GM23248 (cell line): Measurements from ENCODE around the gene ACP5. TPM values are rescaled to one million over a fixed set of nuclear protein-coding genes. Genes with fewer than 3 reads are reported as not detected.
"Not testable (repeated sequence)": the region's sequence is repeated elsewhere in the genome, so short reads cannot be mapped to it uniquely, and the experiment has no call there.

Source experiments
- DNase-seq: peaks from one replicate; pipeline ENCODE4 v3.0.0-alpha.2; 2015
- H2AFZ ChIP-seq: fragments of 200-600 bp; sonication (generic); 2 replicates; pipeline ENCODE4 v1.6.1; 2016; ENCODE audit warnings: antibody characterized with exemption
- H3F3A ChIP-seq: fragments of 200-600 bp; sonication (generic); 2 replicates; pipeline ENCODE4 v1.6.1; 2016; ENCODE audit warnings: mild to moderate bottlenecking, antibody characterized with exemption, mixed run types; ENCODE audit not compliant: insufficient read depth
- H3K27ac ChIP-seq: fragments of 200-600 bp; sonication (generic); 2 replicates; pipeline ENCODE4 v1.5.1; 2016; ENCODE audit warnings: mild to moderate bottlenecking
- H3K27me3 ChIP-seq: fragments of 200-600 bp; sonication (generic); replicated peaks from 2 replicates; pipeline ENCODE4 v1.6.1; 2016; ENCODE audit warnings: mild to moderate bottlenecking; ENCODE audit not compliant: insufficient read depth
- H3K36me3 ChIP-seq: fragments of 200-600 bp; sonication (generic); 2 replicates; pipeline ENCODE4 v1.6.1; 2016; ENCODE audit warnings: low read depth, mild to moderate bottlenecking
- H3K4me1 ChIP-seq: fragments of 200-600 bp; sonication (generic); 2 replicates; pipeline ENCODE4 v1.6.1; 2016; ENCODE audit warnings: mild to moderate bottlenecking; ENCODE audit not compliant: insufficient read depth
- H3K4me2 ChIP-seq: fragments of 200-600 bp; sonication (generic); one replicate; pipeline ENCODE4 v1.6.1; 2016; ENCODE audit warnings: mild to moderate bottlenecking; ENCODE audit not compliant: unreplicated experiment
- H3K4me3 ChIP-seq: fragments of 200-600 bp; sonication (generic); 2 replicates; pipeline ENCODE4 v1.5.1; 2016; ENCODE audit warnings: mild to moderate bottlenecking
- H3K79me2 ChIP-seq: fragments of 200-600 bp; sonication (generic); 2 replicates; pipeline ENCODE4 v1.6.1; 2016; ENCODE audit warnings: mild to moderate bottlenecking; ENCODE audit not compliant: insufficient read depth
- H3K9ac ChIP-seq: fragments of 200-600 bp; sonication (generic); 2 replicates; pipeline ENCODE4 v1.6.1; 2016; ENCODE audit warnings: mild to moderate bottlenecking
- H3K9me2 ChIP-seq: fragments of 200-600 bp; sonication (generic); 2 replicates; pipeline ENCODE4 v1.6.1; 2016; ENCODE audit warnings: mixed run types, mild to moderate bottlenecking, moderate library complexity; ENCODE audit not compliant: insufficient read depth
- H3K9me3 ChIP-seq: fragments of 200-600 bp; sonication (generic); one replicate; pipeline ENCODE4 v1.6.1; 2017; ENCODE audit warnings: low read depth
- H4K20me1 ChIP-seq: fragments of 200-600 bp; sonication (generic); 2 replicates; pipeline ENCODE4 v1.6.0; 2016; ENCODE audit not compliant: insufficient read depth
- EZH2 ChIP-seq: fragments of 200-600 bp; sonication (generic); IDR thresholded peaks from 2 replicates; pipeline ENCODE4 v1.6.1; 2018; ENCODE audit warnings: antibody characterized with exemption, mild to moderate bottlenecking; ENCODE audit not compliant: insufficient read depth, poor library complexity, severe bottlenecking
- EZH2phosphoT487 ChIP-seq: fragments of 200-600 bp; sonication (generic); IDR thresholded peaks from 2 replicates; pipeline ENCODE4 v1.6.1; 2018; ENCODE audit warnings: antibody characterized with exemption, moderate library complexity, mild to moderate bottlenecking, low read depth; ENCODE audit not compliant: insufficient read depth
- WGBS, 2 experiments: methylation state at CpG; one replicate each; pipeline ENCODE4 v1.1.6; 2015 to 2017; ENCODE audit warnings: low lambda C conversion rate in 2 of 2, low coverage in 1 of 2; ENCODE audit errors: missing lambda C conversion rate in 2 of 2; 5-methylcytosine and 5-hydroxymethylcytosine counted together
- in situ Hi-C: fragments of 300-500 bp; cut with MboI; formaldehyde crosslinking; loops from 2 replicates; pipeline ENCODE4 v1.15.0; 2020
- polyA plus RNA-seq: library from polyadenylated mRNA; unstranded; fragments of >200 nt; fragmentation: Nextera tagmentation; extraction: Ambion mirVana; gene quantifications from 2 replicates; pipeline ENCODE4 v1.2.1, GENCODE V29; 2016
- total RNA-seq: library from RNA; depleted of rRNA; stranded (reverse); fragments of >200 nt; shearing (Covaris generic); gene quantifications from 2 replicates; pipeline ENCODE4 v1.2.3, GENCODE V29; 2014

ACP5 gene
- total and polyA plus RNA-seq, 2 experiments from 2014 or later, result 0.11 to 0.26 TPM

DNA sequence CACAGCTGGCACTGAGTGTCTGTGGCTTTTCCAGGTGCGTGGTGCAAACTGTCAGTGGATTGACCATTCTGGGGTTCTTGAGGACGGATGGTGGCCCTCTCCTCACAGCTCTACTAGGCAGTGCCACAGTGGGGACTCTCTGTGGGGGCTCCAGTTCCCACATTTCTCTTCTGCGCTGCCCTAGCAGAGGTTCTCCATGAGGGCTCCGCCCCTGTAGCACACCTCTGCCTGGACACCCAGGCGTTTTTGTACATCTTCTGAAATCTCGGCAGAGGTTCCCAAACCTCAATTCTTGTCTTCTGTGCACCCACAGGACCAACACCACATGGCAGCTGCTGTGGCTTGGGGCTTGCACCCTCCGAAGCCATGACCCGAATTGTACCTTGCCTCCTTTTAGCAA is 29.0 kb upstream of the ACP5 start:
- H3K4me3 ChIP-seq, result no peak overlapping the region
- no peak for TF ChIP-seq EZH2phosphoT487
- TF ChIP-seq EZH2, result no peak
- H3K36me3 ChIP-seq, result no peaks in the 10 kb centered on the region
- peaks cover 11% of the 10 kb centered on the region; the same call in 1 of the 2 replicates for H3F3A ChIP-seq
- H2AFZ ChIP-seq, result no peak overlapping the region
- DNase-seq, result no peak
- 96 to 99% methylated on average over 8 of the region's 8 CpGs for WGBS, 2 experiments
- H4K20me1 ChIP-seq, result no peaks in the 10 kb centered on the region
- H3K9ac ChIP-seq, result no peak overlapping the region
- H3K9me3 ChIP-seq, result no peaks in the 10 kb centered on the region
- no peaks in the 10 kb centered on the region for H3K9me2 ChIP-seq
- H3K27me3 ChIP-seq, result no peaks in the 10 kb centered on the region
- H3K4me1 ChIP-seq, result no peaks in the 10 kb centered on the region
- in situ Hi-C loops, result no loop called here
- no peak overlapping the region for H3K4me2 ChIP-seq
- H3K79me2 ChIP-seq, result peaks cover 96% of the 10 kb centered on the region
- H3K27ac ChIP-seq, result no peak overlapping the region

DNA sequence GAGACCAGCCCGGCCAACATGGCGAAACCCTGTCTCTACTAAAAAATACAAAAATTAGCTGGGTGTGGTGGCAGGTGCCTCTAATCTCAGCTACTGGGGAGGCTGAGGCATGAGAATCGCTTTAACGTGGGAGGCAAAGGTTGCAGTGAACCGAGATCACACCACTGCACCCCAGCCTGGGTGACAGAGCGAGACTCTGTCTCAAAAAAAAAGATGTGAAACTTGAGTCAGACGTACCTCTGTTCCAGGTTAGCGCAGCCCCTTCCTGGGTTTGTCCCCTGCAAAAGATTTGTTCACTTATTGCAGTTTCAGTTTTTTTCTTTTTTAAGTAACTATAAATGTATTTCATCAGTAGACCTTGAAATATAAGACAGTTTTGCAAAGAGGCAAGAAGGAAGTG is 22.3 kb upstream of the ACP5 start:
- H3K27ac ChIP-seq, H3K36me3 ChIP-seq, in situ Hi-C loops, H3K4me1 ChIP-seq, H4K20me1 ChIP-seq, H3K4me3 ChIP-seq, H3K9me2 ChIP-seq, H3K9ac ChIP-seq, H2AFZ ChIP-seq, H3K4me2 ChIP-seq, DNase-seq, H3K9me3 ChIP-seq, H3F3A ChIP-seq, H3K27me3 ChIP-seq: not testable (repeated sequence)
- H3K79me2 ChIP-seq, result peaks cover 74% of the 10 kb centered on the region
- 95 to 98% methylated on average over 8 of the region's 8 CpGs for WGBS, 2 experiments

DNA sequence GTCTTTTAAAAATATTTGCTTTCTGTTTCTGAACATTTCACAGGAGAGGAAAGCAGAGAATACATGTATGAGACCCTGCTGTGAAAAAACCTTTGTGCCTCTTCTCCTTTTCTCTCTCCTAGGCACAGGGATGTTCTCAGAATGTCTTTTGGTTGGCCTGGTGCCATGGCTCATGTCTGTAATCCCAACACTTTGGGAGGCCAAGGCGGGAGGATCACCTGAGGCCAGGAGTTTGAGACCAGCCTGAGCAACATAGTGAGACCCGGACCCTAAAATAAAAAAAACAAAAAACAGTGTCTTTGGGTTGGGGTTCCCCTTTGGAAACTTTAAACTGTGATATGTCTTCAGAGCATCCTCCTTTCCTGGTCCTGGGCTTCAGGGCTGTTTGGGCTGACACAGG is 21.3 kb upstream of the ACP5 start:
- Histone ChIP-seq H3K27me3 (no peaks in the 10 kb centered on the region), H3K9me2 (no peaks in the 10 kb centered on the region), H3K36me3 (no peaks in the 10 kb centered on the region), H3K4me3 (peak overlapping the region; percentile 89), H3K79me2 (peaks cover 65% of the 10 kb centered on the region), H3K9ac (peak overlapping the region; percentile 95; the same call in 1 of the 2 replicates), H3F3A (no peaks in the 10 kb centered on the region), H3K27ac (no peak overlapping the region), H3K4me2 (peak overlapping the region; percentile 74), H4K20me1 (no peaks in the 10 kb centered on the region), H3K4me1 (peaks cover 7% of the 10 kb centered on the region; the same call in 1 of the 2 replicates), H2AFZ (no peak overlapping the region), H3K9me3 (no peaks in the 10 kb centered on the region)
- TF ChIP-seq EZH2, result no peak
- no peak for TF ChIP-seq EZH2phosphoT487
- in situ Hi-C loops, result no loop called here
- WGBS, 2 experiments, result 98 to 100% methylated on average over 2 of the region's 2 CpGs
- DNase-seq, result no peak

DNA sequence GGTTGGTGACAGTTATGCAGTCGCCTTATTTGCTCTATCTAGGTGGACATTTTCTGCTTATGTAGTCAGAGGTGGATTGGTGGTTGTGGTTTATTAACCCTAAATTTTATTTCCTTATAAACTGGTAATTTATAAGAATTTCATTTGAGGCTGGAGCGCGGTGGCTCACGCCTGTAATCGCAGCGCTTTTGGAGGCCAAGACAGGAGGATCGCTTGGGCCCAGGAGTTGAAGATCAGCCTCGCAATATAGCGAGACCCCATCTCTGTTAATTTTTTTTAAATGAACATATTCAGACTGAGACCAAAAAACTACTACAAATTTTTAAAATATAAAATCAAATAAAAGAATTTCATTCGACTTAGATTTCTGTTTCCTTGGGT is 20.6 kb upstream of the ACP5 start:
- Histone ChIP-seq H3K4me1 (peaks cover 7% of the 10 kb centered on the region; the same call in 1 of the 2 replicates), H3K4me3 (peak overlapping the region; percentile 89), H3K4me2 (peak overlapping the region; percentile 74), H3F3A (no peaks in the 10 kb centered on the region), H3K9me3 (no peaks in the 10 kb centered on the region), H3K27me3 (no peaks in the 10 kb centered on the region), H3K27ac (peak overlapping the region; percentile 79), H3K36me3 (no peaks in the 10 kb centered on the region), H4K20me1 (no peaks in the 10 kb centered on the region), H2AFZ (peak overlapping the region; percentile 35), H3K9ac (peak overlapping the region; percentile 95), H3K79me2 (peaks cover 58% of the 10 kb centered on the region), H3K9me2 (no peaks in the 10 kb centered on the region)
- TF ChIP-seq EZH2 (no peak), EZH2phosphoT487 (no peak)
- in situ Hi-C loops, result no loop called here
- DNase-seq, result no peak
- 36 to 44% methylated on average over 10 of the region's 10 CpGs for WGBS, 2 experiments
